NT2/D1 (cell line): Measurements from ENCODE around the gene POU6F2.

Source experiments
- YY1 ChIP-seq: IDR thresholded peaks from 2 replicates; pipeline ENCODE4 v1.6.1; 2011; ENCODE audit not compliant: insufficient read length, insufficient read depth
- ZNF274 ChIP-seq: IDR thresholded peaks from 2 replicates; pipeline ENCODE4 v1.6.1; 2011; ENCODE audit warnings: mild to moderate bottlenecking, low read depth, low read length

DNA sequence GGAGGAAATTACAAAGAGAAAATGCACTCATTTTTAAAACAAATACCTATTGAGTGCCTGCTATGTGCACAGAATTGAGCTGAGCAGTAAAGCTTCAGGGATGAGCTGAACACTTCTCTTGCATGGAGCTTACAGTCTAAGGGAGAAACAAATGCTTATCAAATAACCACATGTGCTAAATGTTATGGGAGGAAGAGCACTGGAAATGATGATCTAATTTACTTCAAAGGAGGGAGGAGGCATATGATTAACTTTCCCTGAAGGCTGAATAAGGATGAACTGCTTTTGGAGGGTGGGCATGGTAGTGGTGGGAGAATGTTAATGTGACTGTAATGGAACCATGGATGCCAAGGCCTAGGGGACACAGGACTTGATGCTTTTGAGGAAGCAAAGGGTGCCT is 168.2 kb downstream of the POU6F2 start:
- TF ChIP-seq ZNF274 (no peak), YY1 (no peak)
